Cardiac atrium fibroblast (primary cell): ENCODE data around the gene TSPAN2. TPM values are rescaled to one million over a fixed set of nuclear protein-coding genes. Genes with fewer than 3 reads are reported as not detected.

ENCODE experiments used
- total RNA-seq: library from RNA; depleted of rRNA; stranded (reverse); fragments of >200 nt; gene quantifications from 2 replicates; pipeline ENCODE4 v1.2.3, GENCODE V29; 2015

Gene TSPAN2
- total RNA-seq: 0.16 TPM in 1 of 2 replicates, not detected in the other

GRCh38 chr1:115089420-115090185 lies at the start of gene TSPAN2:
Gene TSPAN2 (minus strand): TSS chr1:115089503. CDS start chr1:115089432, 71 bp downstream.

GRCh38 chr1:115029526-115029925 lies 59.8 kb downstream of the TSPAN2 start, which contains the start of gene TSHB:
Gene TSHB (plus strand): TSS chr1:115029826. CDS start chr1:115033363, 3,537 bp downstream.

Other genes with a start within 250 kb of the TSPAN2 start
- gene SYCP1, start 234.6 kb downstream of the TSPAN2 start, total RNA-seq: not detected in 2 replicates
- gene TSHB, start 59.7 kb downstream of the TSPAN2 start, total RNA-seq: not detected in 2 replicates
- gene NGF, start 248.7 kb upstream of the TSPAN2 start, total RNA-seq: 13.7 and 24.3 TPM in 2 replicates